HG03520 (cell line): ENCODE measurements around the gene LOXL4.
"Not testable (repeated sequence)": the region's sequence is repeated elsewhere in the genome, so short reads cannot be mapped to it uniquely, and the experiment has no call there.

Experiments used
- ATAC-seq: cut with Tn5 transposase; IDR thresholded peaks from one replicate; pipeline ENCODE4 v1.9.1; 2021; ENCODE audit warnings: mild to moderate bottlenecking, moderate library complexity; ENCODE audit not compliant: unreplicated experiment

LOXL4 gene

DNA sequence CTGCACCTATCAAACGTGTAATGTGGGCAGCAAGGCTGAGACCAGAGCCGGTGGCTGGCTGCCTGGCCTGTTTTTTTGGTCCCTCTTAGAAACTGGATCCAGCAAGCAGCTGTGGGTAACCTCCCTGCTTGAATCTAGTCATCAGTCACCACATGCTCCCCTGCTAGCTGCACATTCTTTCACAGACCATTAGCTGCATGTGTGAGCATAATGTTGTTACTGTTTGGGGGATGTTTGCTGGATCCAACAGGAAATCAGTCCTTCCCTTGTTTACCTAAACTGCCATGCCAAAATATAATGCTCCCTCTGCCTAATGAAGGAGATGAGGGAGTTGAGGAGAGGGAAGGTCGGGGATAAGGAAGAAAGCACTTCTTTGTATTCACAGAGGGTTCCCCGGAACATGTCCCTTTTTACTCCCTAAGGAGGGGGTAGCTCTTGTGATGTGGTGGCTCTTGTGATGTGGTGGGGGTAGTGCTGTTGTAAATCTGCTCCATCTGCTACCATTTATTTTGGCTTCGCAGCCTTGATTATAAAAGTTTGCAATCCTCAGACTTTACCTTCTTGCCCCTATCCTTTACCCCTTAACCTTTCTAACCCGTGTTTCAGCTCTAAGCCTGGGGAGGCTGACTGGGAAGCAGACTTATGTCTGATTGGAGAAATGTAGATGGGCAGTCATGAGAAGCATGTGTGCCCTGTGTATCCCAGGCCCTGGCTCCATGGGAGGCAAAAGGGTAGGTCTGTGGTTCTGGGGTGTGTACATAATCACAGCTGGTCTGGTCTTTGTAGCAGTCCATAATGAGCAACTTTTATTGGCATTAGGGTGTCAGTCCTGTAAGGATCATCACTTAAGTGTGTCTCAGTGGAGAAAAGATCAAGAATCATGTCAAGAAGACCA is 20.8 kb downstream of the LOXL4 start:
- ATAC-seq = no peak

DNA sequence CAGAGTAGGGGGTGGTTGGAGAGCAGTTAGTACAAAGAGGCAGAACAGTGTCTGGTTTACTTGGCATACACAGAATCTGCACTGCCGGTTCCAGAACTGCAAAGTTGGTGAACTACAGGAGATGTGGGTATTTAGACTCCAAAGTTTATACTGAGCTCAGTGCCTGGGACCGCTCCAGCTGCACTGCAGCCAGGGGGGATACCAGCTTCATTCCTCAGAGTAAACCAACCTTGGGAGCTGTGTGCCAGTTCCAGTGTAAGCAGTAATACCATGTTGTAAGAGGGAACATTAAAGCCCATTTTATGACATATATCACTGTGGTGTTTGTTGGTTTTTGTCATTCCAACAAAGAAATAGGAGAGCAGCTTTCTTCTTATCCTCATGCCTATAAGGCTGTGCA is 23.4 kb downstream of the LOXL4 start:
- no peak for ATAC-seq

DNA sequence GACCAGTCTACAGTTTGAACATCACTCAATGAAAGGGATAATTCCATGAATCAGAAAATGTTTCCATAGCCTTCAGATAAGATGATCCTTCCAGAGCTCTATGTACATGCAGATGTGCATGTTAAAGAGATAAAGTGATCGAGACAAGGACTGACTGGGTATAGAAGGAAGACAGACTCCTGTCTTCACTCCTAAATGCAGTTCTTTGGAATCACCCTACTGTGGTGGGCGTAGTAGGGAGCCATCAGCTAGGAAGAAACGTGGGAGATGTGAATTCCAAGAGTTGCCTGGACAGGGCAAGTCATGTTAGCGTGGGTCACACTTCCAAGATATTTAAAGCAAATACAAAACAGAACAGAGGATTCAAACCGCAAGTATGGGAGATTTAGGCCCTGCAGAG is 23.9 kb downstream of the LOXL4 start:
- ATAC-seq = no peak

DNA sequence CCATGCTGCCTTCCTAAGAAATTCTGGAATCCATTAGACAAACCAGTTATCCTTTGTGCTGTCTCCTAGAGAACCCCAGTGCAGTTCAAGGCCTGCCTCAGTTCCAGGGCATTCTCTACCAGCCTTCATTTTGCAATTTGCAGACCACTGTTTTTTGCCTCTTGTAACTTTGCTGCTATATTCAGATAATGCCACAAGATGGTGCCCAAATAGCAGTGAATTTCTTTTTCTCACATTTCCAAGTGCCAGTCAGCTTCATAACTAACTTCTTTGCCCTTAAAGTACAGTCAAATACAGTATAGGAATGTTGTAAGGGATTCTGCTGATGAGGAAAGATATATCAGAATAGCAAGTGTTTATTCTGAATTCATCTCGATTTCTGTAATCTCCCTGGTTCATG is 25.2 kb downstream of the LOXL4 start:
- ATAC-seq = no peak

DNA sequence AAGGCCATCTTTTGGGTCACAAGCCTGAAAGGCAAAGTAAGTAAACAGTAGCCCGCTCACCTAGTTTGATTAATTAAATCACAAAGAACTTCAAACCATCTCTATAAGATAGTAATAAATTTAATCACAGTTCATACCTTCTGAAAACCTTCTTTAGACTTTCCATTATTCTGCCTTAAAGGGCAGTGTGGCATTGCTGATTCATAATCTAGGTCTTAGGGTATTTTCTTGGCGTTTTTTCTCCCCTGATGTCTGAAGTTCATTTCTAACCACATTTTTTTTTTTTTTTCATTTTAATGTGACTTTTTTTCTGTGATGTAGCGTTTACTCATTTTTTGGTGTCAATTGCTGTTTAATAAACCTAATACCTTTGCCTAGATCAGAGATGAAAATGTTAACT is 27.5 kb downstream of the LOXL4 start:
- no peak for ATAC-seq

DNA sequence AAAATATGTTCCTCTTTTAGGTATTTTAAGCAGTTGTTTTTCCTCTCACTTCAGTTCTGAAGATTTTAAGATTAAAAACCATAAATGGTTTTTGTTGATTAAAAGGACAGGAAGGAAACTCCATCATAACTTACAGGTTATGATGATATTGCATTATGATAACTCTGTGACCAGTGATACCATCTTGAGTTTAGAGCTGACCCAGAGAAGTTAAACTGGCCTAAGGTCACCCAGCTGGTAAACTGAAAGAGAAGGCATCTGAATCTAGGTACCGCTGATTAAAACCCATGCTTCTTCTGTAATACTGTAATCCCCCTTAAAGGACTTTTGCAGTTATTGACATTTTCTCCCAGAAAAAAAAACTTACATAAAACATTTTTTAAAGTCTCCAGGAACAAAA is 29.6 kb downstream of the LOXL4 start:
- no peak for ATAC-seq

DNA sequence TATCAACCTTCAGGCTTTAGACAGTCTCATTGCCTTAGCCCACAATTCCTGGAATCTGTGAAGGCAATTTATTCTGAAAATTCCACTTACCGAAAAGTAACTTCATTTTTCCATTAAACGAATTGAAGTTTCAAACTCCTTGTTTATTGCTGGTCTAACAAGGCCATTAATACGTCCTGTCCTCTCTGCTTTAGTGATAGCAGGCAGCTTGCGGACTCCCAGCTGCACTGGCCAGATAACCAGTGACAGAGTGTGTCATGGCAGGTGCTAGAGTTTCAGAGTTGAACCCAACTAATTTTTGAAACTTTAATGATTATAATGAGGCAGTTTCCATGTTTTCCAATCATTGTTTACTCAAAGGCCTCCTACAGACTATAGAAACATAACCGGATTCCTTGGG is 31.1 kb downstream of the LOXL4 start:
- ATAC-seq = no peak

- no peak for ATAC-seq
Observed at GRCh38 chr10:98235846-98236245, 32.1 kb downstream of the LOXL4 start.

- ATAC-seq = no peak
Observed at GRCh38 chr10:98231417-98231816, 36.6 kb downstream of the LOXL4 start.

DNA sequence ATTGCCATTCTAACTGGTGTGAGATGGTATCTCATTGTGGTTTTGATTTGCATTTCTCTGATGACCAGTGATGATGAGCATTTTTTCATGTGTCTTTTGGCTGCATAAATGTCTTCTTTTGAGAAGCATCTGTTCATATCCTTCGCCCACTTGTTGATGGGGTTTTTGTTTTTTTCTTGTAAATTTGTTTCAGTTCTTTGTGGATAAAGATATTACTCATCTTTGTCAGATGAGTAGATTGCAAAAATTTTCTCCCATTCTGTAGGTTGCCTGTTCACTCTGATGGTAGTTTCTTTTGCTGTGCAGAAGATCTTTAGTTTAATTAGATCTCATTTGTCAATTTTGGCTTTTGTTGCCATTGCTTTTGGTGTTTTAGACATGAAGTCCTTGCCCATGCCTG is 39.7 kb downstream of the LOXL4 start:
- ATAC-seq = not testable (repeated sequence)

GRCh38 chr10:98227713-98228112 is 40.3 kb downstream of the LOXL4 start:
- ATAC-seq = not testable (repeated sequence)

- no peak for ATAC-seq
Observed at GRCh38 chr10:98226508-98227144, 41.4 kb downstream of the LOXL4 start.

GRCh38 chr10:98224996-98225395 is 43.0 kb downstream of the LOXL4 start:
- ATAC-seq = no peak

DNA sequence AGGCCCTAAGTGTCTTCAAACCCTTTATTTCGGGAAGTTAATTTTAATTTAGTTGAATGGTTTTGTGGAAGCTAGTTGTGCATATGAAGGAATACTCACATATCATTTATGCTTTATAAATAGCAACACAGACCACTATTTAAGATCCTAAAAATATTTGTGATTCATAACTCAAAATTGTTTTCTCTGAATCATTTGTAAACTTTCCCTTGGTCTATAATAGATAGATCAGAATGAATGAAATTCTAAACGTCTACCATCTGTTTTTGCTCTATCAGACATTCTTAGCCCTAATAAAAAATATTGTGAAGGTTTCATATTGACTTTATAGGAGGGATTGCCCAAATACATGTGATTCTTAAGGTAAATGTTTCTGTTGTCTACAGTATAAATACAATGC is 43.5 kb downstream of the LOXL4 start:
- no peak for ATAC-seq

DNA sequence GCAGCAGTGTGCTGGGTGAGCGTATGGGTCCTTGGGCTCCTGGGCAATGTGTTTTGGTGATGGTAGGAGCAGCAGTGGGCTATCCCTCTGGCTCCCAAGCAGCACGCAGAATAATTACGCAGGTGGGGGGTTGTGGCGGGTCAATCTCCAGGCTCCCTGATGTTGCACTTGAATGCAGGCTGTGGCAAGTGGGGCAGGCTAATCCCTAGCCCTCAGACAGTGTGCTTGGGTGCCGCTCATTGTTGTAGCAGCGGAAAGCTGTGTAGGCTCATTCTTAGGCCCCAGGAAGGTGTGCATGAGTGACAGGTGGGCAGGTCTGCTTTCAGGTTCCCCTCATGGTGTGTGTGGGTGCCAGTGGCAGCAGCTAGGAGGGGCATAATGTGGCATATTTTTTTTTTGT is 44.1 kb downstream of the LOXL4 start:
- ATAC-seq = no peak

- ATAC-seq = no peak
Observed at GRCh38 chr10:98217801-98218200, 50.2 kb downstream of the LOXL4 start.

- no peak for ATAC-seq
Observed at GRCh38 chr10:98215373-98215772, 52.6 kb downstream of the LOXL4 start.

DNA sequence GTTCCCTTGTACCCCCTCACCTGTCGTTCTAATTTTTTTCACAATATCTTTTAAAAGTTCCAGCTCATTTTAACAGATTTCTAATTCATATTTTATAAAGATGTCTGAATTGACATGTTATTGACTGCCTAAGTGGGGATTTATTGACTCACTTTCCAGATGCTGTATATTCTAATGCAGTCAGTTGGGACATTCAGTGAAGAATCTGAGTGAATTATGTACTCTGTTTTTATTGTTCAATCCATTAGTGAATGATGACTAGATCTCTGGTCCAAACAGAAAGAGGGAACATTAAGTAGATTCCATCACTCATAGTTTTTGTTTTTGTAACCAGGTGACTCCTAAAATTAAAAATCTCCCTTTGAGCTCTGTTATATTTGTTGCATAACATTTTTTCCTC is 54.3 kb downstream of the LOXL4 start:
- no peak for ATAC-seq

- ATAC-seq = no peak
Observed at GRCh38 chr10:98212196-98212595, 55.8 kb downstream of the LOXL4 start.

DNA sequence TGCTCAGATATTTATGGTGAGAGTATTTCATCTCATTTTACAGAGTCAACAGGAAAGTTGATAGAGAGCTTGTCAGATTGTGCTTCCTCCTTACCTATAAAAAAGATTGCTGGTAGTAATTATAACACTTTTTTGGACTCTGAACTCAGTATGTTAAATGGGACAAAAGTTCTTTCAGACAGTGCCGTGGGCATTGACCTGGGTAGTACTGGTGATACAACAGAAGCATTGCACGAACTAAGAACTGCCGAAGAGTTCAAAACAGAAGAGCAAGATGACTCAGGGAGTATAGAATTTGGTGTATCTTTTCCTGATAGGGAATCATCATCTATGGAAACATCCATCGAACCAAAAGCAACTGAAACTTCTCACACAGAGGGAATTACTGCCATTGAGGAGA is 58.6 kb downstream of the LOXL4 start:
- no peak for ATAC-seq

GRCh38 chr10:98208925-98209324 is 59.1 kb downstream of the LOXL4 start:
- ATAC-seq = no peak

GRCh38 chr10:98205351-98205750 is 62.6 kb downstream of the LOXL4 start:
- ATAC-seq = no peak
